Neural progenitor cell (in vitro differentiated cells): ENCODE results near the gene PLCG1. TPM values are rescaled to one million over a fixed set of nuclear protein-coding genes. Genes with fewer than 3 reads are reported as not detected.

Experiments
- DNase-seq: peaks from one replicate; pipeline ENCODE4 v3.0.0-alpha.2; 2016; ENCODE audit warnings: low spot score
- H2AFZ ChIP-seq: fragments of 200-600 bp; sonication (generic); replicated peaks from 2 replicates; pipeline ENCODE4 v1.6.1; 2016; ENCODE audit warnings: antibody characterized with exemption
- H3F3A ChIP-seq: fragments of 200-600 bp; sonication (generic); 2 replicates; pipeline ENCODE4 v1.6.1; 2016; ENCODE audit warnings: antibody characterized with exemption, low read depth
- H3K27ac ChIP-seq: fragments of 200-600 bp; sonication (generic); 2 replicates; pipeline ENCODE4 v1.5.1; 2016; ENCODE audit warnings: mild to moderate bottlenecking
- H3K27me3 ChIP-seq: fragments of 200-600 bp; sonication (generic); 2 replicates; pipeline ENCODE4 v1.6.1; 2016; ENCODE audit warnings: mild to moderate bottlenecking, moderate library complexity
- H3K36me3 ChIP-seq: fragments of 200-600 bp; sonication (generic); 2 replicates; pipeline ENCODE4 v1.5.1; 2016
- H3K4me1 ChIP-seq: fragments of 200-600 bp; sonication (generic); 2 replicates; pipeline ENCODE4 v1.6.1; 2016; ENCODE audit warnings: mixed run types
- H3K4me2 ChIP-seq: fragments of 200-600 bp; sonication (generic); 2 replicates; pipeline ENCODE4 v1.6.1; 2016
- H3K4me3 ChIP-seq: fragments of 200-600 bp; sonication (generic); 2 replicates; pipeline ENCODE4 v1.5.1; 2016
- H3K79me2 ChIP-seq: fragments of 200-600 bp; sonication (generic); 2 replicates; pipeline ENCODE4 v1.6.1; 2016; ENCODE audit warnings: low read depth
- H3K9ac ChIP-seq: fragments of 200-600 bp; sonication (generic); 2 replicates; pipeline ENCODE4 v1.6.1; 2016
- H3K9me3 ChIP-seq: fragments of 200-600 bp; sonication (generic); 2 replicates; pipeline ENCODE4 v1.5.1; 2016; ENCODE audit warnings: low read depth
- H4K20me1 ChIP-seq: fragments of 200-600 bp; sonication (generic); 2 replicates; pipeline ENCODE4 v1.6.1; 2016; ENCODE audit warnings: low read depth
- H3K27ac Mint-ChIP-seq: 3 replicates; pipeline ENCODE4 v1.8.0; 2021; ENCODE audit warnings: mixed read lengths
- H3K27me3 Mint-ChIP-seq: 2 replicates; pipeline ENCODE4 v1.8.0; 2022; ENCODE audit warnings: low read depth, mild to moderate bottlenecking, inconsistent platforms, moderate library complexity, mixed read lengths; ENCODE audit not compliant: insufficient read depth
- H3K36me3 Mint-ChIP-seq: 3 replicates; pipeline ENCODE4 v1.8.0; 2021; ENCODE audit warnings: mixed read lengths
- H3K4me1 Mint-ChIP-seq: 3 replicates; pipeline ENCODE4 v1.8.0; 2021; ENCODE audit warnings: mixed read lengths
- H3K4me3 Mint-ChIP-seq: 3 replicates; pipeline ENCODE4 v1.8.0; 2021; ENCODE audit warnings: mild to moderate bottlenecking, moderate library complexity, mixed read lengths
- H3K9me3 Mint-ChIP-seq: 3 replicates; pipeline ENCODE4 v1.8.0; 2020; ENCODE audit warnings: mixed read lengths
- EZH2 ChIP-seq: fragments of 200-600 bp; sonication (generic); IDR thresholded peaks from 2 replicates; pipeline ENCODE4 v1.6.1; 2017; ENCODE audit warnings: antibody characterized with exemption, mild to moderate bottlenecking, moderate library complexity
- EZH2phosphoT487 ChIP-seq: fragments of 200-600 bp; sonication (generic); IDR thresholded peaks from 2 replicates; pipeline ENCODE4 v1.6.1; 2017; ENCODE audit warnings: antibody characterized with exemption
- total RNA-seq: library from RNA; depleted of rRNA; stranded (reverse); fragments of >200 nt; gene quantifications from 2 replicates; pipeline ENCODE4 v1.2.3, GENCODE V29; 2015; ENCODE audit warnings: low replicate concordance
- TF ChIP-seq, protein P1 (sequence below): fragments of 200-600 bp; sonication (generic); IDR thresholded peaks from 2 replicates; pipeline ENCODE4 v1.5.1; 2017; ENCODE audit warnings: antibody characterized with exemption, mild to moderate bottlenecking

The PLCG1 gene
- total RNA-seq, 1 donor from 2014 or later: 146 TPM

- H3K27ac Mint-ChIP-seq: no peak overlapping the region
- H3K4me1 Mint-ChIP-seq: peaks cover 8% of the 10 kb centered on the region
- Histone ChIP-seq H3F3A (no peaks in the 10 kb centered on the region), H4K20me1 (no peaks in the 10 kb centered on the region), H3K79me2 (no peaks in the 10 kb centered on the region), H3K9ac (no peak overlapping the region), H2AFZ (no peak overlapping the region), H3K27me3 (no peaks in the 10 kb centered on the region), H3K4me1 (peaks cover 9% of the 10 kb centered on the region), H3K4me2 (no peak overlapping the region), H3K9me3 (no peaks in the 10 kb centered on the region), H3K36me3 (no peaks in the 10 kb centered on the region), H3K4me3 (no peak overlapping the region), H3K27ac (no peak overlapping the region)
- no peak overlapping the region for H3K4me3 Mint-ChIP-seq
- H3K9me3 Mint-ChIP-seq: no peaks in the 10 kb centered on the region
- H3K27me3 Mint-ChIP-seq: no peaks in the 10 kb centered on the region
- H3K36me3 Mint-ChIP-seq: no peaks in the 10 kb centered on the region
- DNase-seq: no peak
- TF ChIP-seq EZH2: no peak
- no peak for TF ChIP-seq EZH2phosphoT487
- TF ChIP-seq, protein P1, sequence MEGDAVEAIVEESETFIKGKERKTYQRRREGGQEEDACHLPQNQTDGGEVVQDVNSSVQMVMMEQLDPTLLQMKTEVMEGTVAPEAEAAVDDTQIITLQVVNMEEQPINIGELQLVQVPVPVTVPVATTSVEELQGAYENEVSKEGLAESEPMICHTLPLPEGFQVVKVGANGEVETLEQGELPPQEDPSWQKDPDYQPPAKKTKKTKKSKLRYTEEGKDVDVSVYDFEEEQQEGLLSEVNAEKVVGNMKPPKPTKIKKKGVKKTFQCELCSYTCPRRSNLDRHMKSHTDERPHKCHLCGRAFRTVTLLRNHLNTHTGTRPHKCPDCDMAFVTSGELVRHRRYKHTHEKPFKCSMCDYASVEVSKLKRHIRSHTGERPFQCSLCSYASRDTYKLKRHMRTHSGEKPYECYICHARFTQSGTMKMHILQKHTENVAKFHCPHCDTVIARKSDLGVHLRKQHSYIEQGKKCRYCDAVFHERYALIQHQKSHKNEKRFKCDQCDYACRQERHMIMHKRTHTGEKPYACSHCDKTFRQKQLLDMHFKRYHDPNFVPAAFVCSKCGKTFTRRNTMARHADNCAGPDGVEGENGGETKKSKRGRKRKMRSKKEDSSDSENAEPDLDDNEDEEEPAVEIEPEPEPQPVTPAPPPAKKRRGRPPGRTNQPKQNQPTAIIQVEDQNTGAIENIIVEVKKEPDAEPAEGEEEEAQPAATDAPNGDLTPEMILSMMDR: no peak
Observed at GRCh38 chr20:41218466-41218865, 81.1 kb downstream of the PLCG1 start.

DNA sequence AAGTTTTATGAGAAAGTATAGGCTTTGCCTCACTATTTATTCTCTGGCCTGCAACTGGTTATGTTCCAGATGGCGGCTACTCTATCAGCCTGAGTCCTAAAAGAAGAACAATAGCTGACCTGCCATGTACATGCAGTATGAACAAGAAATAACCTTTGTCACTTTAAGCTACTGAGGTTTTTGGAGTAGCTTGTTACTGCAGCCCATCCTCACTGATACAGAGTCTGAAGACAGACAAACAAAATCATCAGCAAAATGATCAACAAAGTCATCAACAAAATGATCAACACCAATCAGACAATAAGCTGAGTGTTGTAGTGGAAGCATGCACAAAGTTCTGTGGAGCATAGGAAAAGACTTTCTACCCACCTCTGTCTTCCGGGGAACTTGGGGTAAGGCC lies 82.5 kb downstream of the PLCG1 start:
- no peaks in the 10 kb centered on the region for H3K27me3 ChIP-seq
- H3K36me3 ChIP-seq: no peaks in the 10 kb centered on the region
- Mint-ChIP-seq H3K4me1 (peaks cover 18% of the 10 kb centered on the region), H3K27ac (no peak overlapping the region), H3K27me3 (no peaks in the 10 kb centered on the region), H3K4me3 (no peak overlapping the region), H3K9me3 (no peaks in the 10 kb centered on the region), H3K36me3 (no peaks in the 10 kb centered on the region)
- H3K4me1 ChIP-seq: peaks cover 18% of the 10 kb centered on the region
- no peaks in the 10 kb centered on the region for H4K20me1 ChIP-seq
- H3K79me2 ChIP-seq: no peaks in the 10 kb centered on the region
- no peaks in the 10 kb centered on the region for H3F3A ChIP-seq
- H2AFZ ChIP-seq: no peak overlapping the region
- H3K4me3 ChIP-seq: no peak overlapping the region
- no peak overlapping the region for H3K9ac ChIP-seq
- TF ChIP-seq, protein P1: no peak
- TF ChIP-seq EZH2phosphoT487 (no peak), EZH2 (no peak)
- DNase-seq: no peak
- H3K27ac ChIP-seq: no peak overlapping the region
- H3K4me2 ChIP-seq: no peak overlapping the region
- no peaks in the 10 kb centered on the region for H3K9me3 ChIP-seq

GRCh38 chr20:41221614-41222218 lies 84.4 kb downstream of the PLCG1 start:
- no peaks in the 10 kb centered on the region for H3K9me3 Mint-ChIP-seq
- Histone ChIP-seq H3K9me3 (no peaks in the 10 kb centered on the region), H2AFZ (no peak overlapping the region), H3K4me2 (no peak overlapping the region), H4K20me1 (no peaks in the 10 kb centered on the region), H3K27ac (no peak overlapping the region), H3K27me3 (no peaks in the 10 kb centered on the region), H3K4me1 (peaks cover 18% of the 10 kb centered on the region), H3K79me2 (no peaks in the 10 kb centered on the region), H3K9ac (no peak overlapping the region), H3F3A (no peaks in the 10 kb centered on the region), H3K36me3 (no peaks in the 10 kb centered on the region), H3K4me3 (no peak overlapping the region)
- no peak for DNase-seq
- H3K27ac Mint-ChIP-seq: no peak overlapping the region
- H3K36me3 Mint-ChIP-seq: peaks cover 2% of the 10 kb centered on the region
- peaks cover 20% of the 10 kb centered on the region for H3K4me1 Mint-ChIP-seq
- TF ChIP-seq EZH2 (no peak), EZH2phosphoT487 (no peak)
- TF ChIP-seq, protein P1: no peak
- H3K4me3 Mint-ChIP-seq: no peak overlapping the region
- no peaks in the 10 kb centered on the region for H3K27me3 Mint-ChIP-seq
